ENCODE data around the gene CAPSL. TPM values are rescaled to one million over a fixed set of nuclear protein-coding genes. Genes with fewer than 3 reads are reported as not detected.

Gene CAPSL
- total RNA-seq, 2 donors from 2014 or later: not detected

- Mint-ChIP-seq H3K36me3 (ENCODE audit: low read depth) (no peaks in the 10 kb centered on the region), H3K27me3 (peaks cover 24% of the 10 kb centered on the region), H3K4me3 (no peak overlapping the region), H3K27ac (no peak overlapping the region), H3K4me1 (peaks cover 26% of the 10 kb centered on the region)
- DNase-seq: peak in 2 of 3 donors; percentile 21 to 52
- ATAC-seq: peak; percentile 59
- H3K9me3 ChIP-seq (ENCODE audit: control insufficient read depth, low read length, poor library complexity, severe bottlenecking): no peaks in the 10 kb centered on the region
Measured at GRCh38 chr5:35926389-35927051, 11.9 kb downstream of the CAPSL start.

GRCh38 chr5:35924950-35925722 is 13.3 kb downstream of the CAPSL start:
- H3K4me1 Mint-ChIP-seq: peaks cover 26% of the 10 kb centered on the region
- DNase-seq (peak; percentile 56 to 71 (median 66)), ATAC-seq (peak; percentile 94)
- H3K27me3 Mint-ChIP-seq: peaks cover 18% of the 10 kb centered on the region
- H3K4me3 Mint-ChIP-seq: peak overlapping the region; percentile 85
- H3K36me3 Mint-ChIP-seq (ENCODE audit: low read depth): no peaks in the 10 kb centered on the region
- no peaks in the 10 kb centered on the region for H3K9me3 ChIP-seq (ENCODE audit: control insufficient read depth, low read length, poor library complexity, severe bottlenecking)
- peak overlapping the region; percentile 94 for H3K27ac Mint-ChIP-seq

- Mint-ChIP-seq H3K27me3 (peaks cover 18% of the 10 kb centered on the region), H3K4me1 (peaks cover 26% of the 10 kb centered on the region), H3K4me3 (peak overlapping the region; percentile 85), H3K27ac (peak overlapping the region; percentile 94), H3K36me3 (ENCODE audit: low read depth) (no peaks in the 10 kb centered on the region)
- no peaks in the 10 kb centered on the region for H3K9me3 ChIP-seq (ENCODE audit: control insufficient read depth, low read length, poor library complexity, severe bottlenecking)
- DNase-seq: no peak
- ATAC-seq: peak; percentile 8
Measured at GRCh38 chr5:35924122-35924949, 14.1 kb downstream of the CAPSL start.

GRCh38 chr5:35922468-35922867 is 16.0 kb downstream of the CAPSL start:
- Mint-ChIP-seq H3K27me3 (peaks cover 10% of the 10 kb centered on the region), H3K27ac (peak overlapping the region; percentile 3), H3K4me1 (peaks cover 26% of the 10 kb centered on the region), H3K36me3 (ENCODE audit: low read depth) (no peaks in the 10 kb centered on the region), H3K4me3 (no peak overlapping the region)
- DNase-seq (no peak), ATAC-seq (no peak)
- H3K9me3 ChIP-seq (ENCODE audit: control insufficient read depth, low read length, poor library complexity, severe bottlenecking): no peaks in the 10 kb centered on the region

GRCh38 chr5:35921930-35922329 is 16.5 kb downstream of the CAPSL start:
- DNase-seq: no peak
- no peaks in the 10 kb centered on the region for H3K36me3 Mint-ChIP-seq (ENCODE audit: low read depth)
- H3K27ac Mint-ChIP-seq: no peak overlapping the region
- ATAC-seq: no peak
- H3K4me3 Mint-ChIP-seq: no peak overlapping the region
- peaks cover 26% of the 10 kb centered on the region for H3K4me1 Mint-ChIP-seq
- H3K9me3 ChIP-seq (ENCODE audit: control insufficient read depth, low read length, poor library complexity, severe bottlenecking): no peaks in the 10 kb centered on the region
- H3K27me3 Mint-ChIP-seq: peaks cover 10% of the 10 kb centered on the region

- Mint-ChIP-seq H3K36me3 (ENCODE audit: low read depth) (no peaks in the 10 kb centered on the region), H3K4me1 (peaks cover 21% of the 10 kb centered on the region), H3K27ac (no peak overlapping the region), H3K27me3 (peaks cover 5% of the 10 kb centered on the region), H3K4me3 (no peak overlapping the region)
- no peak for ATAC-seq
- DNase-seq: no peak
- no peaks in the 10 kb centered on the region for H3K9me3 ChIP-seq (ENCODE audit: control insufficient read depth, low read length, poor library complexity, severe bottlenecking)
Measured at GRCh38 chr5:35920890-35921289, 17.5 kb downstream of the CAPSL start.

- no peak for DNase-seq
- Mint-ChIP-seq H3K4me1 (peaks cover 7% of the 10 kb centered on the region), H3K27me3 (no peaks in the 10 kb centered on the region), H3K36me3 (ENCODE audit: low read depth) (peaks cover 2% of the 10 kb centered on the region), H3K4me3 (no peak overlapping the region), H3K27ac (no peak overlapping the region)
- no peak for ATAC-seq
- H3K9me3 ChIP-seq (ENCODE audit: control insufficient read depth, low read length, poor library complexity, severe bottlenecking): no peaks in the 10 kb centered on the region
Measured at GRCh38 chr5:35919191-35919590, 19.2 kb downstream of the CAPSL start.

- ATAC-seq (no peak), DNase-seq (no peak)
- no peaks in the 10 kb centered on the region for H3K9me3 ChIP-seq (ENCODE audit: control insufficient read depth, low read length, poor library complexity, severe bottlenecking)
- no peaks in the 10 kb centered on the region for H3K36me3 Mint-ChIP-seq (ENCODE audit: low read depth)
- H3K4me3 Mint-ChIP-seq: no peak overlapping the region
- H3K27me3 Mint-ChIP-seq: no peaks in the 10 kb centered on the region
- no peak overlapping the region for H3K27ac Mint-ChIP-seq
- H3K4me1 Mint-ChIP-seq: peaks cover 9% of the 10 kb centered on the region
Measured at GRCh38 chr5:35908814-35909213, 29.6 kb downstream of the CAPSL start.

- Mint-ChIP-seq H3K27ac (no peak overlapping the region), H3K27me3 (no peaks in the 10 kb centered on the region), H3K4me3 (no peak overlapping the region), H3K36me3 (ENCODE audit: low read depth) (no peaks in the 10 kb centered on the region), H3K4me1 (peaks cover 9% of the 10 kb centered on the region)
- ATAC-seq (no peak), DNase-seq (no peak)
- no peaks in the 10 kb centered on the region for H3K9me3 ChIP-seq (ENCODE audit: control insufficient read depth, low read length, poor library complexity, severe bottlenecking)
Measured at GRCh38 chr5:35908228-35908627, 30.2 kb downstream of the CAPSL start.

- Mint-ChIP-seq H3K4me1 (peaks cover 36% of the 10 kb centered on the region), H3K27me3 (no peaks in the 10 kb centered on the region), H3K27ac (peak overlapping the region; percentile 65), H3K36me3 (ENCODE audit: low read depth) (no peaks in the 10 kb centered on the region), H3K4me3 (no peak overlapping the region)
- H3K9me3 ChIP-seq (ENCODE audit: control insufficient read depth, low read length, poor library complexity, severe bottlenecking): no peaks in the 10 kb centered on the region
- DNase-seq: no peak
- ATAC-seq: no peak
Measured at GRCh38 chr5:35904443-35905132, 33.8 kb downstream of the CAPSL start.

- Mint-ChIP-seq H3K36me3 (ENCODE audit: low read depth) (no peaks in the 10 kb centered on the region), H3K27ac (peak overlapping the region; percentile 65), H3K4me3 (no peak overlapping the region), H3K4me1 (peaks cover 43% of the 10 kb centered on the region), H3K27me3 (no peaks in the 10 kb centered on the region)
- ATAC-seq: no peak
- no peaks in the 10 kb centered on the region for H3K9me3 ChIP-seq (ENCODE audit: control insufficient read depth, low read length, poor library complexity, severe bottlenecking)
- DNase-seq: no peak
Measured at GRCh38 chr5:35903631-35904203, 34.7 kb downstream of the CAPSL start.

GRCh38 chr5:35902046-35902672 is 36.3 kb downstream of the CAPSL start:
- Mint-ChIP-seq H3K36me3 (ENCODE audit: low read depth) (no peaks in the 10 kb centered on the region), H3K4me3 (no peak overlapping the region), H3K27ac (peak overlapping the region; percentile 62), H3K4me1 (peaks cover 44% of the 10 kb centered on the region), H3K27me3 (no peaks in the 10 kb centered on the region)
- ATAC-seq (peak; percentile 77), DNase-seq (no peak)
- H3K9me3 ChIP-seq (ENCODE audit: control insufficient read depth, low read length, poor library complexity, severe bottlenecking): no peaks in the 10 kb centered on the region
